Loucy (cell line): ENCODE measurements around the gene GFER.

ENCODE experiments used
- H2AFZ ChIP-seq: fragments of 200-600 bp; sonication (generic); 2 replicates; pipeline ENCODE4 v1.6.0; 2016; ENCODE audit warnings: antibody characterized with exemption, mild to moderate bottlenecking, low read length, moderate library complexity
- H3F3A ChIP-seq: fragments of 200-600 bp; 2 replicates; pipeline ENCODE4 v1.6.0; 2016; ENCODE audit warnings: antibody characterized with exemption, low read depth, mild to moderate bottlenecking
- H3K27me3 ChIP-seq: fragments of 200-600 bp; sonication (generic); 2 replicates; pipeline ENCODE4 v1.6.1; 2014; ENCODE audit warnings: low read length, mild to moderate bottlenecking; ENCODE audit not compliant: insufficient read depth, poor library complexity, severe bottlenecking
- H3K36me3 ChIP-seq: fragments of 200-600 bp; sonication (generic); 2 replicates; pipeline ENCODE4 v1.6.1; 2016; ENCODE audit warnings: low read length; ENCODE audit not compliant: insufficient read depth
- H3K4me1 ChIP-seq: fragments of 200-600 bp; sonication (generic); 2 replicates; pipeline ENCODE4 v1.5.1; 2014; ENCODE audit warnings: low read length, mild to moderate bottlenecking; ENCODE audit not compliant: insufficient read depth, poor library complexity, severe bottlenecking
- H3K4me2 ChIP-seq: fragments of 200-600 bp; sonication (generic); 2 replicates; pipeline ENCODE4 v1.6.0; 2014; ENCODE audit warnings: antibody characterized with exemption, low read length, low read depth, mild to moderate bottlenecking; ENCODE audit not compliant: poor library complexity, severe bottlenecking
- H3K4me3 ChIP-seq: fragments of 200-600 bp; sonication (generic); 2 replicates; pipeline ENCODE4 v1.5.1; 2014; ENCODE audit warnings: low read length, mild to moderate bottlenecking, mixed read lengths; ENCODE audit not compliant: poor library complexity, severe bottlenecking
- H3K79me2 ChIP-seq: fragments of 200-600 bp; sonication (generic); 2 replicates; pipeline ENCODE4 v1.6.1; 2014; ENCODE audit warnings: low read length; ENCODE audit not compliant: insufficient read depth
- H3K9ac ChIP-seq: fragments of 200-600 bp; sonication (generic); 2 replicates; pipeline ENCODE4 v1.6.0; 2014; ENCODE audit warnings: mild to moderate bottlenecking, low read depth, low read length, moderate library complexity; ENCODE audit not compliant: poor library complexity, severe bottlenecking
- H3K9me2 ChIP-seq: fragments of 200-600 bp; sonication (generic); replicated peaks from 2 replicates; pipeline ENCODE4 v1.6.1; 2016; ENCODE audit warnings: low read depth, low read length, mixed read lengths
- H3K9me3 ChIP-seq: fragments of 200-600 bp; sonication (generic); 2 replicates; pipeline ENCODE4 v1.6.1; 2014; ENCODE audit warnings: mild to moderate bottlenecking, antibody characterized with exemption, low read length, low read depth; ENCODE audit not compliant: insufficient read depth
- H4K20me1 ChIP-seq: fragments of 200-600 bp; sonication (generic); 2 replicates; pipeline ENCODE4 v1.6.0; 2014; ENCODE audit warnings: antibody characterized with exemption, low read length, mild to moderate bottlenecking; ENCODE audit not compliant: insufficient read depth, poor library complexity, severe bottlenecking
- CTCF ChIP-seq: fragments of 200-600 bp; sonication (generic); conservative IDR thresholded peaks from 2 replicates; pipeline ENCODE4 v1.5.1; 2014; ENCODE audit warnings: mild to moderate bottlenecking, antibody characterized with exemption, low read length
- EZH2phosphoT487 ChIP-seq: fragments of 200-600 bp; IDR thresholded peaks from 2 replicates; pipeline ENCODE4 v1.6.1; 2018; ENCODE audit warnings: antibody characterized with exemption, mild to moderate bottlenecking, moderate library complexity, borderline replicate concordance

Gene GFER

GRCh38 chr16:1964506-1965395, 19.2 kb upstream of the GFER start, which contains the start of gene RPS2:
Gene RPS2 (minus strand): TSS chr16:1964826. CDS start chr16:1964625, 201 bp downstream.
- Histone ChIP-seq H3K4me3 (peak within 1 kb of the TSS; percentile 85), H3K9me2 (no peaks in the 10 kb centered on the region), H3F3A (peaks cover 9% of the 10 kb centered on the region; the same call in 1 of the 2 replicates), H4K20me1 (peaks cover 28% of the 10 kb centered on the region), H2AFZ (peak within 1 kb of the TSS; percentile 81; the same call in 1 of the 2 replicates), H3K4me2 (peak within 1 kb of the TSS; percentile 79), H3K4me1 (peaks cover 6% of the 10 kb centered on the region), H3K27me3 (peaks cover 9% of the 10 kb centered on the region), H3K9me3 (no peaks in the 10 kb centered on the region), H3K36me3 (peaks cover 16% of the 10 kb centered on the region; the same call in 1 of the 2 replicates), H3K9ac (peak within 1 kb of the TSS; percentile 93), H3K79me2 (peaks cover 51% of the 10 kb centered on the region)
- no peak for TF ChIP-seq EZH2phosphoT487

GRCh38 chr16:1965396-1966001, 18.5 kb upstream of the GFER start:
- peaks cover 44% of the 10 kb centered on the region for H3K79me2 ChIP-seq
- no peaks in the 10 kb centered on the region for H3K9me3 ChIP-seq
- peaks cover 6% of the 10 kb centered on the region for H3K4me1 ChIP-seq
- H3K9ac ChIP-seq = peak overlapping the region; percentile 93
- peaks cover 7% of the 10 kb centered on the region; the same call in 1 of the 2 replicates for H3F3A ChIP-seq
- H2AFZ ChIP-seq = peak overlapping the region; percentile 81; the same call in 1 of the 2 replicates
- peak overlapping the region; percentile 79 for H3K4me2 ChIP-seq
- peaks cover 9% of the 10 kb centered on the region for H3K27me3 ChIP-seq
- TF ChIP-seq CTCF (no peak), EZH2phosphoT487 (no peak)
- H3K36me3 ChIP-seq = peaks cover 16% of the 10 kb centered on the region; the same call in 1 of the 2 replicates
- peak overlapping the region; percentile 85 for H3K4me3 ChIP-seq
- peaks cover 26% of the 10 kb centered on the region for H4K20me1 ChIP-seq
- no peaks in the 10 kb centered on the region for H3K9me2 ChIP-seq

- Histone ChIP-seq H3K9me3 (no peaks in the 10 kb centered on the region), H3K9ac (peak within 1 kb of the TSS; percentile 93), H3K79me2 (peaks cover 43% of the 10 kb centered on the region), H3K4me3 (peak within 1 kb of the TSS; percentile 85), H3K36me3 (peaks cover 16% of the 10 kb centered on the region; the same call in 1 of the 2 replicates), H3F3A (peaks cover 3% of the 10 kb centered on the region; the same call in 1 of the 2 replicates), H3K27me3 (peaks cover 9% of the 10 kb centered on the region), H4K20me1 (peaks cover 24% of the 10 kb centered on the region), H3K9me2 (no peaks in the 10 kb centered on the region), H2AFZ (no peak within 1 kb of the TSS), H3K4me1 (peaks cover 6% of the 10 kb centered on the region), H3K4me2 (peak within 1 kb of the TSS; percentile 79)
- TF ChIP-seq EZH2phosphoT487 (no peak), CTCF (no peak)
Measured at GRCh38 chr16:1966460-1966859, 17.5 kb upstream of the GFER start, which contains the start of gene RNF151. Gene RNF151 (plus strand): TSS chr16:1966856. CDS start chr16:1966882, 26 bp downstream.
